Spleen (tissue), 11 donors: ENCODE data around the gene ADAM23. TPM values are rescaled to one million over a fixed set of nuclear protein-coding genes. Genes with fewer than 3 reads are reported as not detected.

ENCODE experiments used
- DNase-seq: peaks from one replicate; pipeline ENCODE4 v3.0.0-alpha.2; 2020
- H3K27ac ChIP-seq, 8 donors: fragments of 200-600 bp; sonication (generic) in 7 of 8; 1 replicate in 4 of 8; 2 replicates in 4 of 8; pipeline versions ENCODE4 v1.5.0 to v1.8.0; 2016 to 2021; ENCODE audit warnings: inconsistent platforms in 4 of 8, mild to moderate bottlenecking in 4 of 8, moderate library complexity in 1 of 8
- H3K27me3 ChIP-seq, 7 donors: fragments of 200-600 bp; sonication (generic) in 6 of 7; replicated peaks in 1 of 7; 1 replicate in 4 of 7; 2 replicates in 3 of 7; pipeline versions ENCODE4 v1.5.0 to v1.8.0; 2016 to 2021; ENCODE audit warnings: inconsistent platforms in 3 of 7, mild to moderate bottlenecking in 1 of 7
- H3K36me3 ChIP-seq, 6 donors: fragments of 200-600 bp; sonication (generic) in 5 of 6; 1 replicate in 4 of 6; 2 replicates in 2 of 6; pipeline versions ENCODE4 v1.5.0 to v1.8.0; 2016 to 2021; ENCODE audit warnings: inconsistent platforms in 2 of 6
- H3K4me1 ChIP-seq, 6 donors: fragments of 200-600 bp; sonication (generic) in 5 of 6; 1 replicate in 3 of 6; 2 replicates in 3 of 6; pipeline versions ENCODE4 v1.5.0 to v1.8.0; 2016 to 2021; ENCODE audit warnings: inconsistent platforms in 3 of 6
- H3K4me3 ChIP-seq, 8 donors: fragments of 200-600 bp; sonication (generic) in 7 of 8; 1 replicate in 4 of 8; 2 replicates in 4 of 8; pipeline versions ENCODE4 v1.5.0 to v1.8.0; 2016 to 2021; ENCODE audit warnings: inconsistent platforms in 4 of 8, mild to moderate bottlenecking in 4 of 8, moderate library complexity in 2 of 8
- H3K9me3 ChIP-seq, 8 donors: fragments of 200-600 bp; sonication (generic) in 7 of 8; 1 replicate in 4 of 8; 2 replicates in 4 of 8; pipeline versions ENCODE4 v1.5.0 to v1.8.0; 2016 to 2021; ENCODE audit warnings: inconsistent platforms in 4 of 8
- POLR2A ChIP-seq, 3 donors: fragments of 450-650 bp; IDR thresholded peaks; one replicate each; pipeline ENCODE4 v1.5.1; 2017; ENCODE audit warnings: antibody characterized with exemption in 3 of 3, mild to moderate bottlenecking in 1 of 3
- POLR2AphosphoS5 ChIP-seq, 3 donors: sonication (generic); formaldehyde crosslinking; IDR thresholded peaks; one replicate each; pipeline ENCODE4 v1.5.1; 2017; ENCODE audit warnings: antibody characterized with exemption in 3 of 3
- WGBS, 5 donors: extraction: QIAGEN DNeasy Blood & Tissue Kit in 3 of 5; methylation state at CpG; one replicate each; pipeline versions ENCODE4 v1.1.5 to v1.1.7; 2013 to 2018; 5-methylcytosine and 5-hydroxymethylcytosine counted together
- intact Hi-C: fragments of 100-400 bp; cut with DNase I; formaldehyde crosslinking; loops from one replicate; pipeline ENCODE4 v1.15.0; 2023; ENCODE audit warnings: low total_unique reads
- polyA plus RNA-seq, 3 donors: library from polyadenylated mRNA; stranded (reverse); fragments of 200-250 nt; gene quantifications; one replicate each; pipeline ENCODE4 v1.2.1, GENCODE V29; 2013
- total RNA-seq, 7 donors: library from RNA; depleted of rRNA in 3 of 7; stranded (reverse); fragments of >200 nt in 3 of 7; fragmentation: NEBNext Ultra II Directional in 4 of 7; extraction: Animal tissue kit (Norgen Biotek cat#: 25700) in 4 of 7; gene quantifications; one replicate each; pipeline versions ENCODE4 v1.1.0 to v1.2.1, GENCODE V29; 2016 to 2021
- TF ChIP-seq, protein P1 (sequence below), 11 experiments: fragments of 200-600 bp in 7 of 11; fragments of 450-650 bp in 4 of 11; sonication (generic) in 4 of 11; IDR thresholded peaks in 8 of 11; conservative IDR thresholded peaks in 3 of 11; 1 replicate in 7 of 11; 2 replicates in 4 of 11; pipeline versions ENCODE4 v1.4.0 to v1.8.0; 2016 to 2021; ENCODE audit warnings: antibody characterized with exemption in 11 of 11, inconsistent platforms in 4 of 11, mild to moderate bottlenecking in 1 of 11
- donor health status: healthy with polysubstance abuse.
- donor health status: DM: no; HTN: no; CAD: no; lungs with moderate emphysema.
- donor health status: DM: no; HTN: no; CAD: no.
- donor health status: Bipolar disorder and iron deficiency.
- donor health status: healthy.
- donor health status: DM: no; HTN: no; CAD: no.
- donor health status: DM: yes; HTN: yes; CAD: no.

The ADAM23 gene
- total and polyA plus RNA-seq, 10 donors = 0.32 to 2.2 (median 0.86) TPM

DNA sequence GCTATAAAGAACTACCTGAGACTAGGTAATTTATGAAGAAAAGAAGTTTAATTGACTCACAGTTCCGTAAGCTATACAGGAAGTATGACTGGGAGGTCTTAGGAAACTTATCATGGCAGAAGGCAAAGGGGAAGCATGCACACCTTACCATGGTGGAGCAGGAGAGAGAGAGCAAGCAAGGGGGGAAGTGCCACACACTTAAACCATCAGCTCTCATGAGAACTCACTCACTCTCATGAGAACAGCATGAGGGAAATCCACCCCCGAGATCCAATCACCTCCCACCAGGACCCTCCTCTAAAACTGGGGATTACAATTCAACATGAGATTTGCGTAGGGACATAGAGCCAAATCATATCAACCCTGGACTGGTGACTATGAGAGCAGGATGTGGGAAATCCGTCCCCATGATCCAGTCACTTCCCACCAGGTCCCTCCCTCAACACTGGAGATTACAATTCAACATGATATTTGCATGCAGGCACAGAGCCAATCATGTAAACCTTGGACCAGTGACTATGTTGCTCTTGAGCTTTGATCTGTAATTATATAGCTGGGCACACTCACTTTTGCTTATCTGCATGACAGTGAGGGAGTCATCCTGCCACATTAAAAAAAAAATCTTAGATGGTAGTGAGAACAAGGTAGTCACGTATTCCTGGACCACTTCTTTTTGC, 12.9 kb downstream of the ADAM23 start:
- DNase-seq = no peak
- Histone ChIP-seq H3K36me3 (no peaks in the 10 kb centered on the region), H3K4me3 (no peak overlapping the region), H3K9me3 (no peaks in the 10 kb centered on the region), H3K4me1 (no peaks in the 10 kb centered on the region), H3K27me3 (peaks cover 0 to 15% (median 0%) of the 10 kb centered on the region in 7 donors), H3K27ac (no peak overlapping the region)
- TF ChIP-seq, protein P1, sequence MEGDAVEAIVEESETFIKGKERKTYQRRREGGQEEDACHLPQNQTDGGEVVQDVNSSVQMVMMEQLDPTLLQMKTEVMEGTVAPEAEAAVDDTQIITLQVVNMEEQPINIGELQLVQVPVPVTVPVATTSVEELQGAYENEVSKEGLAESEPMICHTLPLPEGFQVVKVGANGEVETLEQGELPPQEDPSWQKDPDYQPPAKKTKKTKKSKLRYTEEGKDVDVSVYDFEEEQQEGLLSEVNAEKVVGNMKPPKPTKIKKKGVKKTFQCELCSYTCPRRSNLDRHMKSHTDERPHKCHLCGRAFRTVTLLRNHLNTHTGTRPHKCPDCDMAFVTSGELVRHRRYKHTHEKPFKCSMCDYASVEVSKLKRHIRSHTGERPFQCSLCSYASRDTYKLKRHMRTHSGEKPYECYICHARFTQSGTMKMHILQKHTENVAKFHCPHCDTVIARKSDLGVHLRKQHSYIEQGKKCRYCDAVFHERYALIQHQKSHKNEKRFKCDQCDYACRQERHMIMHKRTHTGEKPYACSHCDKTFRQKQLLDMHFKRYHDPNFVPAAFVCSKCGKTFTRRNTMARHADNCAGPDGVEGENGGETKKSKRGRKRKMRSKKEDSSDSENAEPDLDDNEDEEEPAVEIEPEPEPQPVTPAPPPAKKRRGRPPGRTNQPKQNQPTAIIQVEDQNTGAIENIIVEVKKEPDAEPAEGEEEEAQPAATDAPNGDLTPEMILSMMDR (IDR thresholded peaks at IDR 0.05 in 8 of 11, conservative IDR thresholded peaks at IDR 0.05 in 3 of 11) = no peak
- TF ChIP-seq POLR2AphosphoS5 (IDR thresholded peaks at IDR 0.05) (no peak), POLR2A (IDR thresholded peaks at IDR 0.05) (no peak)
- WGBS, 5 donors = 68 to 80% (median 69%) methylated on average over 5 of the region's 5 CpGs
- intact Hi-C loops = no loop called here

GRCh38 chr2:206457188-206457634, 13.9 kb downstream of the ADAM23 start:
- WGBS, 5 donors = 17 to 34% (median 24%) methylated on average over 2 of the region's 2 CpGs
- intact Hi-C loops = no loop called here

GRCh38 chr2:206462240-206462854, 19.0 kb downstream of the ADAM23 start:
- H3K27ac ChIP-seq = no peak overlapping the region
- intact Hi-C loops = no loop called here
- no peak for DNase-seq
- TF ChIP-seq POLR2A (IDR thresholded peaks at IDR 0.05) = no peak
- no peak for TF ChIP-seq POLR2AphosphoS5 (IDR thresholded peaks at IDR 0.05)
- TF ChIP-seq, protein P1 (IDR thresholded peaks at IDR 0.05 in 8 of 11, conservative IDR thresholded peaks at IDR 0.05 in 3 of 11) = no peak
- no peak overlapping the region for H3K4me3 ChIP-seq
- 26 to 46% (median 43%) methylated on average over 6 of the region's 6 CpGs for WGBS, 5 donors
- no peaks in the 10 kb centered on the region for H3K36me3 ChIP-seq
- H3K9me3 ChIP-seq = peaks cover 0 to 4% (median under 1%) of the 10 kb centered on the region in 8 donors
- no peaks in the 10 kb centered on the region for H3K4me1 ChIP-seq
- peaks cover 0 to 10% (median 0%) of the 10 kb centered on the region in 7 donors for H3K27me3 ChIP-seq

More at GRCh38 chr2:206457188-206457634, 13.9 kb downstream of the ADAM23 start:
- Histone ChIP-seq H3K4me3 (no peak overlapping the region), H3K27me3 (peaks cover 0 to 7% (median 0%) of the 10 kb centered on the region in 7 donors), H3K4me1 (no peaks in the 10 kb centered on the region), H3K36me3 (no peaks in the 10 kb centered on the region), H3K27ac (no peak overlapping the region), H3K9me3 (no peaks in the 10 kb centered on the region)
- TF ChIP-seq, protein P1 (IDR thresholded peaks at IDR 0.05 in 8 of 11, conservative IDR thresholded peaks at IDR 0.05 in 3 of 11) = no peak
- no peak for TF ChIP-seq POLR2A (IDR thresholded peaks at IDR 0.05)
- TF ChIP-seq POLR2AphosphoS5 (IDR thresholded peaks at IDR 0.05) = no peak
- DNase-seq = no peak

DNA sequence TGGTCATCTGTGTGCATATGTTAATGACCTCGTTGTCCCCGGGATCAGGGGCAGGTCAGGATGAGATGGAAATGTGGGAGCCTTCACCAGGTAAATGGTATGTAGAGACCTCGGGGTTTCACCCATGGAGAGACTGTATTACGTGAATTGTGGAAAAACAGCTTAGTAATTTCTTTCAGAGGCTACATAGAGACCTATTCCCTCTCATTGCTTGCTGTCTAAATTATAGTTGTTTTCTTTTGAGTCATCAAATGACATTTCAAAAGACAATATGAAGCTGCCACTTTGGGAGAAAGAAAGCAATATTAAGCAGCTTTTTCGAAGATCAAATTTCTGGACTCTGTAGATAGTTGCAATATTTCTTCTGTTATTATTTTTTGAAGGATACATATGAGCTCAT, 20.4 kb downstream of the ADAM23 start:
- Histone ChIP-seq H3K27me3 (peaks cover 0 to 10% (median 0%) of the 10 kb centered on the region in 7 donors), H3K4me3 (no peak overlapping the region), H3K4me1 (no peaks in the 10 kb centered on the region), H3K27ac (no peak overlapping the region), H3K36me3 (no peaks in the 10 kb centered on the region), H3K9me3 (peaks cover 0 to 17% (median 10%) of the 10 kb centered on the region in 8 donors)
- intact Hi-C loops = no loop called here
- TF ChIP-seq POLR2A (IDR thresholded peaks at IDR 0.05) = no peak
- 79 to 91% (median 82%) methylated on average over 5 of the region's 5 CpGs for WGBS, 5 donors
- DNase-seq = no peak
